Fibroblast of villous mesenchyme (primary cell): Measurements from ENCODE around the gene CARHSP1. TPM values are rescaled to one million over a fixed set of nuclear protein-coding genes. Genes with fewer than 3 reads are reported as not detected.
A peak's percentile ranks its signal among the peaks of the same experiment; 100 is the strongest.
"Not testable (repeated sequence)": the region's sequence is repeated elsewhere in the genome, so short reads cannot be mapped to it uniquely, and the experiment has no call there.

Experiments used
- DNase-seq: peaks from one replicate; pipeline ENCODE4 v3.0.0-alpha.2; 2010; ENCODE audit warnings: low read depth
- H3K4me3 ChIP-seq: 2 replicates; pipeline ENCODE4 v1.5.1; 2011; ENCODE audit warnings: low read depth, mild to moderate bottlenecking, low read length
- total RNA-seq: library from RNA; depleted of rRNA; stranded (reverse); fragments of >200 nt; gene quantifications from 2 replicates; pipeline ENCODE4 v1.2.3, GENCODE V29; 2012
- TF ChIP-seq, protein P1 (sequence below): IDR thresholded peaks from 2 replicates; pipeline ENCODE4 v1.5.1; 2012; ENCODE audit warnings: low read depth, mild to moderate bottlenecking, low read length; ENCODE audit not compliant: insufficient read depth

Gene CARHSP1
- 165 and 189 TPM in 2 replicates for total RNA-seq

DNA sequence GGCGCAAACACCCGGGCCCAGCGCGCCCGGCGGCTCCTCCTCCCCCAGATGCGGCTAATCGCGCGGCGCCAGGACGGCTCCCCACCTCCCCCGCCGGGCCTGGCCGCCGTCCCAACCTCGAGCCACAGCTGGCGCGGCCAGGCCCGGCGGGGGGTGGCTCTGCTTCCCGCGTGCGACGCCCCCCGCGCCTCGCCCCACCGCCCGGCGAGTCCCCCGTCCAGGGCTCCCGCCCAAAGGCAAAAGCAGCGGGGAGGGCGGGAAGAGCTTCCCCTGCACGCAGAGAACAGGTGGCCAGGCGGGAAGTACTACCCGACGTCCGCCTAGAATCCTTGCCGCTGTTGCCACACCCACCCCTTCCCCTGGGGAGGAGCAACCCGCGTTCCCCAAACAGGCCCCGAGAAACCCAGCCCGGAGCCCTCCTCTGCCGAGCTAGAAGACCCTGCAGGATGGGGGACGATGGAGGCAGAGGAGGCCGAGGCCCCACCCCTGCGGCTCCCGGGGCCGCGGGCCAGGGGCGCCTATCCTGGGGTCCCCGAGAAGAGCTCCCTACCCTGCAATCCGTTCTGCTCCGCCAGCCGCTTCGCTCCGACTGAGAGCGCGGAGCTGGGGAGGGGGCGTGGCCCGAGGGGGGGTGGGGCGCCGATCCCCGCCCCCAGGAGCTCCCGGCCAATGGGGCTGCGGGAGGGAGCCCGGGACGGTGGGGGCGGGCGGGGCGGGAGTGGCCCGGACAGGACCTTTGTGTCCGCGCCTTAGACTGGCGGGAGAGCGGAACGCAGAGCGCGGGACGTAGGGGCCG lies at the start of gene CARHSP1:
Gene CARHSP1, minus strand, starts transcription at position 591 of the 796 bp plus-strand sequence. CDS start 9,678 bp downstream, outside the sequence.
- DNase-seq: peak; percentile 91
- TF ChIP-seq, protein P1, sequence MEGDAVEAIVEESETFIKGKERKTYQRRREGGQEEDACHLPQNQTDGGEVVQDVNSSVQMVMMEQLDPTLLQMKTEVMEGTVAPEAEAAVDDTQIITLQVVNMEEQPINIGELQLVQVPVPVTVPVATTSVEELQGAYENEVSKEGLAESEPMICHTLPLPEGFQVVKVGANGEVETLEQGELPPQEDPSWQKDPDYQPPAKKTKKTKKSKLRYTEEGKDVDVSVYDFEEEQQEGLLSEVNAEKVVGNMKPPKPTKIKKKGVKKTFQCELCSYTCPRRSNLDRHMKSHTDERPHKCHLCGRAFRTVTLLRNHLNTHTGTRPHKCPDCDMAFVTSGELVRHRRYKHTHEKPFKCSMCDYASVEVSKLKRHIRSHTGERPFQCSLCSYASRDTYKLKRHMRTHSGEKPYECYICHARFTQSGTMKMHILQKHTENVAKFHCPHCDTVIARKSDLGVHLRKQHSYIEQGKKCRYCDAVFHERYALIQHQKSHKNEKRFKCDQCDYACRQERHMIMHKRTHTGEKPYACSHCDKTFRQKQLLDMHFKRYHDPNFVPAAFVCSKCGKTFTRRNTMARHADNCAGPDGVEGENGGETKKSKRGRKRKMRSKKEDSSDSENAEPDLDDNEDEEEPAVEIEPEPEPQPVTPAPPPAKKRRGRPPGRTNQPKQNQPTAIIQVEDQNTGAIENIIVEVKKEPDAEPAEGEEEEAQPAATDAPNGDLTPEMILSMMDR: no peak
- peak within 1 kb of the TSS; percentile 89 for H3K4me3 ChIP-seq

DNA sequence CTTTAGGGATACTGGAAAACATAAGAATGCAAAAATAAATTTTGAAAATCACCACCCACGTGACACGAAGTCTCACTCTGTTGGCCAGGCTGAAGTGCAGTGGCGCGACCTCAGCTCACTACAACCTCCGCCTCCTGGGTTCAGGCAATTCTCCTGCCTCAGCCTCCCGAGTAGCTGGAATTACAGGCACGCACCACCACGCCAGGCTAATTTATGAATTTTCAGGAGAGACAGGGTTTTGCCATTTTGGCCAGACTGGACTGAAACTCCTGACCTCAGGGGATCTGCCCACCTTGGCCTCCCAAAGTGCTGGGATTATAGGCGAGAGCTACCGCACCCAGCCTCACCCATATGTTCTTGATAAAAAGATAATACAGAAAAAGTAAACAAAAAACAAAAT lies 48.5 kb upstream of the CARHSP1 start:
- H3K4me3 ChIP-seq, DNase-seq: not testable (repeated sequence)

DNA sequence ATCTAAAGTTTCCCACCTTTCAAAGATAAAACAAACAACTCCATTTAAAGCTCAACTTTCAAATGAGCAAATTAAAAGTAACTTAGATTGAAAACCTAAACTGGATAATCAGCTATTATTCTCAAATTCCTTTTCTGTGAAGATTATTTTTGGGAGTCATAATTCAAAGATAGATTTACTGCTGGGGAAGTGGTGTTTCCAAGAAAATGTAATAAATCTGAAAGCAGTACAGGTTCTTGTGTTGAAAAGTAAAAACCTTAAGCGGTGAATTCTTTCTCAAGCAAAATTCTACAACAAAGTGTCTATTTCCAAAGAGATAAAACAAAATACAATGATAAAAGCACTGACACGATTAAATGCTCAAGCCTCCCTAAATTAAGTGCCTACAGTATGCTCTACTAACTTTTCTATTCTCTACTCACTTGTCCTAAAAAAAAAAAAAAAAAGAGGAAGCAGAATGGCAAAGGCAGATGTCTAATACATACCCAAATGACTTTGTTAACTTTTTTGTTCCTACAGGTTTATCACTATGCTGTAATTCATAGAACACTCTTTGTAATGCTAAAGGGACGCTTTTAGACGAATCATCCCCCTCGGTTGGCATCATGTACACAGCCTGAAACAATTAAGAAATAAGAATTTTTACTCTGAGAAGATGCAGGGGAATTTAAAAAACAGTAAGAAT lies 47.9 kb upstream of the CARHSP1 start:
- H3K4me3 ChIP-seq: no peak overlapping the region
- DNase-seq: no peak
- TF ChIP-seq, protein P1: no peak

DNA sequence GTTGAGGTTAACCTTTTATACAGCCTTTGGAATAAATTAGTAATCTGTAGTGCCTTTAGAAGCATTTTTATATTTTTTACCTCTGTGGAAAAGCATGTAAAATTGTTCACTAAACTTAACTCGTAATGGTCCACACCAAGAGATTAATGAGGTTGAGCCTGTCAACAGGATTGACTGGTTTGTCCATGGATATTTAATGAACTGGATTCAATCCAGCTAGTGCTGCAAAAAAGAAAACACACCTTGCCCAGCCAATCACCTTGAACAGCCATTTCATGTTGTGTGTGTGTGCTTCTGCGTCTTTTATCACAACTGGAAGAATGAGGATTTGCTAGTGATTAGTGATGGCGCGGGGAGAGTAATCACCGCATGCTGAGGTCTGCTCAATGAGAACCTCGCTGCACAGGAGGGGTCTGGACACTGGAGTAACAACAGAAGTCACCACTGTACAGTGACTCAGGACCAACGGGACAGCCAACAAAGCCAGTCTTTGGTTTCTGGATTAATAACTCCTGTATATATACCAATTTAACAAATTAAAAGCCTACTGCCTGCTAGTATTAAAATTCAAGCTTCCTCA lies 47.0 kb upstream of the CARHSP1 start:
- DNase-seq: no peak
- TF ChIP-seq, protein P1: no peak
- no peak overlapping the region for H3K4me3 ChIP-seq

DNA sequence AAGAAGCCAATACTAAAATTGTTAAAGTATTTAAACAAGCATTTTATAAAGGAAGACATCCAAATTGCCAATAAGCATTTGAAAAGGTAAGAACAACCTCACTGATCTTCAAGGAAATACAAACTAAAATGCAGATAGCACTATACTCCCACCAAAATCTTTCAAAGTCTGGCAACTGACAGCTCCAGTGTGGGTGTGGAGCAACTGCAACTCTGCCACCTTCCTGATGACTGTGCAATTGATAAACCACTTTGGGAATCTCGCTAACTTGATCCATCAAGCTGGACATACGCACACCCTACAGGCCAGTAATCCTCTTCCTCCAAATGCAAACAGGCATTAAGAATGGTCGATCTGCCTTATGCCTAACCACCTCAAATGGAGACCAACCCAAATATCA lies 45.3 kb upstream of the CARHSP1 start:
- TF ChIP-seq, protein P1: no peak
- no peak overlapping the region for H3K4me3 ChIP-seq

DNA sequence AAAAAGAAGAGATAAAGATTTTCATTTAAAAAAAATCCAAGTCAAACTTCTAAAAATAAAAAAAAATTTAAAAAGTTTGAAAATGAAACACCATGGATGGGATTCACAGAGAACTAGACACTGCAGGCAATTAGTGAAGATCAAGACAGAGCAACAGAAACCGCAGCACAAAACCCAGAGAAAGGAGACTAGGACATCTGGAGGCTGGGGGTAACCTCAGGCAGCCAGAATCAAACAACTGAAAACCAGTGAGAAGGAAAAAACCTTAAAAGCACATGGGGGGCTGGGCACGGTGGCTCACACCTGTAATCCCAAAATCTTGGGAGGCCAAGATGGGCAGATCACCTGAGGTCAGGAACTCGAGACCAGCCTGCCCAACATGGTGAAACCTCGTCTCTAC lies 44.0 kb upstream of the CARHSP1 start:
- no peak for DNase-seq

More for the DNA sequence above, 45.3 kb upstream of the CARHSP1 start:
- no peak for DNase-seq

More for the DNA sequence above, 44.0 kb upstream of the CARHSP1 start:
- TF ChIP-seq, protein P1: no peak
- no peak overlapping the region for H3K4me3 ChIP-seq
